K562 (cell line): ENCODE data around the gene ADAM15. TPM values are rescaled to one million over a fixed set of nuclear protein-coding genes. Genes with fewer than 3 reads are reported as not detected.

Source experiments
- ATAC-seq: fragments of 200-7000 bp; cut with Tn5 transposase; 3 replicates; pipeline ENCODE4 v1.9.1; 2020; ENCODE audit warnings: moderate library complexity
- BruUV-seq: library from RNA; stranded (reverse); fragments of 400-500 nt; replicated peaks from 2 replicates; lab custom pipeline; 2021; lab: Mats Ljungman, UMichigan
- CTCF ChIA-PET: fragments of 300-600 bp; formaldehyde crosslinking; extraction: SDS; loops from one replicate; lab custom pipeline; 2021; ENCODE audit warnings: low intra/inter-chr PET ratio; lab: Yijun Ruan, JAX
- POLR2A ChIA-PET: fragments of 300-600, 350-650 bp; sonication (Branson Sonifier 250); formaldehyde crosslinking; extraction: SDS; loops from one replicate; lab custom pipeline; 2021; ENCODE audit warnings: antibody characterized with exemption, inconsistent platforms; lab: Yijun Ruan, JAX
- DNase-seq, 4 experiments: peaks; one replicate each; pipeline versions ENCODE4 v3.0.0 to v3.0.0-alpha.2; 2011 to 2018; ENCODE audit warnings: low spot score in 3 of 4, mixed read lengths in 3 of 4; ENCODE audit errors: extremely low read depth in 1 of 4
- FAIRE-seq: peaks from 2 replicates; lab custom pipeline; 2011; peaks lifted over from hg19 to GRCh38; lab: Jason Lieb, UNC
- H2AFZ ChIP-seq: 2 replicates; pipeline ENCODE4 v1.6.0; 2011; ENCODE audit warnings: low read depth, low read length, control low read depth, inconsistent platforms
- H3K27ac ChIP-seq: fragments of 200-600 bp; 3 replicates; pipeline ENCODE4 v1.8.0; 2011; ENCODE audit warnings: low read depth, mild to moderate bottlenecking, control low read depth, inconsistent platforms, low read length, moderate library complexity, mixed read lengths; ENCODE audit errors: extremely low read depth
- H3K27me3 ChIP-seq, 2 experiments: fragments of 300-600 bp in 1 of 2; 2 replicates in 1 of 2; 3 replicates in 1 of 2; pipeline versions ENCODE4 v1.6.0 to v1.8.0; 2011; ENCODE audit warnings: inconsistent platforms in 2 of 2, low read length in 2 of 2, mild to moderate bottlenecking in 1 of 2, mixed read lengths in 1 of 2, moderate library complexity in 1 of 2; ENCODE audit not compliant: control insufficient read depth in 2 of 2, insufficient read depth in 2 of 2
- H3K36me3 ChIP-seq: fragments of 300-600 bp; 3 replicates; pipeline ENCODE4 v1.8.0; 2011; ENCODE audit warnings: mild to moderate bottlenecking, low read length, inconsistent platforms; ENCODE audit not compliant: control insufficient read depth, insufficient read depth
- H3K4me1 ChIP-seq, 2 experiments: fragments of 200-600 bp in 1 of 2; replicated peaks in 1 of 2; 2 replicates in 1 of 2; 3 replicates in 1 of 2; pipeline versions ENCODE4 v1.5.1 to v1.8.0; 2011; ENCODE audit warnings: inconsistent platforms in 2 of 2, low read length in 2 of 2, mild to moderate bottlenecking in 1 of 2, mixed read lengths in 1 of 2, moderate library complexity in 1 of 2; ENCODE audit not compliant: control insufficient read depth in 2 of 2, insufficient read depth in 2 of 2
- H3K4me2 ChIP-seq: 2 replicates; pipeline ENCODE4 v1.6.1; 2011; ENCODE audit warnings: low read length, control low read depth, inconsistent platforms, mixed read lengths; ENCODE audit not compliant: insufficient read depth
- H3K4me3 ChIP-seq: fragments of 200-600 bp; sonication (generic), shearing (Covaris generic); 2 replicates; pipeline ENCODE4 v1.5.1; 2016; ENCODE audit warnings: control low read depth, inconsistent platforms
- H3K79me2 ChIP-seq: fragments of 200-600 bp; 3 replicates; pipeline ENCODE4 v1.8.0; 2011; ENCODE audit warnings: low read length, inconsistent platforms; ENCODE audit not compliant: control insufficient read depth, insufficient read depth
- H3K9ac ChIP-seq, 2 experiments: 2 replicates each; pipeline versions ENCODE4 v1.6.0 to v1.6.1; 2011; ENCODE audit warnings: low read depth in 2 of 2, low read length in 2 of 2, control low read depth in 1 of 2, inconsistent platforms in 1 of 2, mild to moderate bottlenecking in 1 of 2, mixed read lengths in 1 of 2; ENCODE audit not compliant: insufficient read depth in 1 of 2
- H3K9me1 ChIP-seq: one replicate; pipeline ENCODE4 v1.6.0; 2011; ENCODE audit warnings: inconsistent platforms, mild to moderate bottlenecking, low read length, moderate library complexity; ENCODE audit not compliant: control insufficient read depth, insufficient read depth
- H3K9me3 ChIP-seq: replicated peaks from 2 replicates; pipeline ENCODE4 v1.5.1; 2011; ENCODE audit warnings: low read depth, low read length, inconsistent platforms; ENCODE audit not compliant: control insufficient read depth, insufficient read depth
- H4K20me1 ChIP-seq: replicated peaks from 2 replicates; pipeline ENCODE4 v1.6.1; 2011; ENCODE audit warnings: low read length, inconsistent platforms, mixed read lengths; ENCODE audit not compliant: control insufficient read depth, insufficient read depth
- ATF3 ChIP-seq, 2 experiments: fragments of 450-650 bp in 1 of 2; sonication (generic) in 1 of 2; formaldehyde crosslinking in 1 of 2; IDR thresholded peaks in 1 of 2; conservative IDR thresholded peaks in 1 of 2; 2 replicates each; pipeline versions ENCODE4 v1.6.1 to v1.8.1; 2016 to 2023; ENCODE audit warnings: mild to moderate bottlenecking in 2 of 2, moderate library complexity in 2 of 2, inconsistent platforms in 1 of 2, missing genetic modification reagents in 1 of 2
- CEBPG ChIP-seq, 3 experiments: fragments of 200-800 bp in 1 of 3; sonication (Bioruptor generic) in 1 of 3; sonication (generic) in 1 of 3; formaldehyde crosslinking in 1 of 3; IDR thresholded peaks in 2 of 3; conservative IDR thresholded peaks in 1 of 3; 2 replicates each; pipeline versions ENCODE4 v1.6.1 to v1.8.0; 2016 to 2022; ENCODE audit warnings: missing compliant biosample characterization in 2 of 3, missing genetic modification characterization in 2 of 3, mild to moderate bottlenecking in 1 of 3, missing genetic modification reagents in 1 of 3
- GABPA ChIP-seq: fragments of 200-800 bp; sonication (Bioruptor generic); conservative IDR thresholded peaks from 2 replicates; pipeline ENCODE4 v1.6.1; 2016; ENCODE audit warnings: low read depth, missing genetic modification characterization, missing compliant biosample characterization
- POLR2A ChIP-seq: fragments of 450-650 bp; conservative IDR thresholded peaks from 2 replicates; pipeline ENCODE4 v1.6.1; 2016
- TAF15 ChIP-seq: fragments of 200-400 bp; formaldehyde crosslinking; IDR thresholded peaks from 2 replicates; pipeline ENCODE4 v1.6.1; 2017; ENCODE audit warnings: mild to moderate bottlenecking, low read depth, low read length, moderate library complexity
- TSHZ1 ChIP-seq: fragments of 250-450 bp; sonication (Bioruptor Pico); IDR thresholded peaks from 2 replicates; pipeline ENCODE4 v1.4.0; 2020; ENCODE audit warnings: mild to moderate bottlenecking, moderate library complexity
- WGBS: fragments of 100-300 bp; shearing (Covaris generic); methylation state at CpG from one replicate; pipeline ENCODE4 v1.1.6; 2016; ENCODE audit warnings: low coverage, mixed read lengths; ENCODE audit not compliant: insufficient coverage; ENCODE audit errors: missing lambda C conversion rate; 5-methylcytosine and 5-hydroxymethylcytosine counted together
- in situ Hi-C: fragments of 300-500 bp; cut with MboI; formaldehyde crosslinking; loops from 4 replicates; pipeline ENCODE4 v1.15.0; 2018; ENCODE audit warnings: inconsistent platforms, mixed read lengths
- intact Hi-C: fragments of 100-400 bp; cut with micrococcal nuclease; formaldehyde crosslinking; loops from 2 replicates; pipeline ENCODE4 v1.14.2; 2022
- polyA plus RNA-seq, 8 experiments: library from polyadenylated mRNA; depleted of rRNA in 4 of 8; stranded (reverse) in 5 of 8; unstranded in 3 of 8; fragments of >200 nt; fragmentation: Nextera tagmentation in 2 of 8; fragmentation: Illumina TruSeq in 1 of 8; extraction: Ambion mirVana in 2 of 8; extraction: Trizol in 1 of 8; gene quantifications; 2 replicates each; pipeline versions ENCODE4 v1.2.1 to v1.2.3, GENCODE V29; 2011 to 2014; ENCODE audit warnings: inconsistent platforms in 1 of 8, missing spikeins in 1 of 8
- total RNA-seq, 7 experiments: library from RNA; depleted of rRNA in 6 of 7; stranded (reverse); fragments of >200 nt in 6 of 7; fragmentation: Illumina TruSeq in 2 of 7; extraction: Trizol in 2 of 7; gene quantifications; 2 replicates each; pipeline versions ENCODE4 v1.2.1 to v1.2.3, GENCODE V29; 2011 to 2021; ENCODE audit warnings: low replicate concordance in 1 of 7

The ADAM15 gene
- total and polyA plus RNA-seq, 9 of the 15 experiments (the other 6 are each of a cell fraction or from before 2014, with no cell fraction given) = 0.69 to 72.3 (median 32.8) TPM

- Histone ChIP-seq H3K36me3 (peaks cover 43% of the 10 kb centered on the region; the same call in 2 of the 3 replicates), H2AFZ (no peak overlapping the region), H3K9ac (peak overlapping the region; percentile 61 to 87; a peak in 3 of 4 replicates), H3K27ac (peak overlapping the region; percentile 81; the same call in 2 of the 3 replicates), H3K4me3 (no peak overlapping the region), H3K4me1 (peaks cover 27 to 54% of the 10 kb centered on the region in 2 experiments), H3K9me1 (no peaks in the 10 kb centered on the region), H3K9me3 (no peaks in the 10 kb centered on the region), H3K79me2 (peaks cover 9% of the 10 kb centered on the region; the same call in 2 of the 3 replicates), H3K27me3 (no peaks in the 10 kb centered on the region), H4K20me1 (no peaks in the 10 kb centered on the region), H3K4me2 (peak overlapping the region; percentile 53)
- no TSS peak for BruUV-seq
- no peak for FAIRE-seq
- DNase-seq = peak in 2 of 4 experiments; percentile 41 to 43
- ATAC-seq = peak; percentile 2
- TF ChIP-seq TSHZ1 (CRISPR knock-in tag) = no peak
- TF ChIP-seq POLR2A = 0 out of 2 replicates have a peak, but pooled peaks have one; percentile 7
- peak; percentile 71 for TF ChIP-seq ATF3 (IDR thresholded peaks at IDR 0.05)
- TF ChIP-seq ATF3 (CRISPR knock-in tag; conservative IDR thresholded peaks at IDR 0.05) = no peak
- 0 out of 2 replicates have a peak, but pooled peaks have one; percentile 12 for TF ChIP-seq GABPA (tag)
- TF ChIP-seq CEBPG (CRISPR knock-in tag; IDR thresholded peaks at IDR 0.05) = no peak
- peak; percentile 29 to 36; a peak in 1 of 4 replicates for TF ChIP-seq CEBPG (tag; conservative IDR thresholded peaks at IDR 0.05 in 1 of 2, IDR thresholded peaks at IDR 0.05 in 1 of 2)
- TF ChIP-seq TAF15 = no peak
- POLR2A ChIA-PET = interaction anchor here (0.5 to 2.3 kb wide), 14 partner anchors 10 to 62 kb away, joined by 3 to 15 read pairs (median 4); partner anchors contain the start of genes DCST1, DCST2, LENEP and PBXIP1
- CTCF ChIA-PET = interaction anchor here (1.1 to 2.8 kb wide), 7 partner anchors 17 to 460 kb away, joined by 3 to 28 read pairs (median 6); partner anchors contain the start of genes CKS1B, PBXIP1, PYGO2 and UBE2Q1
- in situ Hi-C loops = no loop called here
- 74% methylated on average over 5 of the region's 6 CpGs for WGBS
- intact Hi-C loops = loop anchor here (1.0 to 2.0 kb wide), 2 partner anchors 16 to 57 kb away; partner anchors contain the start of genes PYGO2 and ZBTB7B
Observed at GRCh38 chr1:155017946-155018316, 33.2 kb upstream of the ADAM15 start.
